PC-9 (cell line): ENCODE results near the gene COQ8A. TPM values are rescaled to one million over a fixed set of nuclear protein-coding genes. Genes with fewer than 3 reads are reported as not detected.

Source experiments
- BruUV-seq: library from RNA; stranded (reverse); fragments of 400-500 nt; replicated peaks from 2 replicates; lab custom pipeline; 2021; lab: Mats Ljungman, UMichigan
- CTCF ChIA-PET: fragments of 300-600 bp; sonication (Branson Sonifier 250); formaldehyde crosslinking; loops from one replicate; lab custom pipeline; 2022; ENCODE audit warnings: antibody characterized with exemption; lab: Charles Lee
- POLR2A ChIA-PET: fragments of 300-600 bp; sonication (Branson Sonifier 250); formaldehyde crosslinking; loops from one replicate; lab custom pipeline; 2022; ENCODE audit warnings: antibody characterized with exemption; ENCODE audit not compliant: unreplicated experiment; lab: Charles Lee
- DNase-seq, 2 experiments: peaks; one replicate each; pipeline versions ENCODE4 v3.0.0 to v3.0.0-alpha.2; 2015 to 2022; ENCODE audit warnings: mixed read lengths in 1 of 2
- H2AFZ ChIP-seq: fragments of 200-600 bp; sonication (generic); 2 replicates; pipeline ENCODE4 v1.8.1; 2017; ENCODE audit warnings: antibody characterized with exemption
- H3F3A ChIP-seq: fragments of 200-600 bp; sonication (generic); 2 replicates; pipeline ENCODE4 v1.8.1; 2017; ENCODE audit warnings: antibody characterized with exemption, mild to moderate bottlenecking, low read depth; ENCODE audit not compliant: insufficient read depth
- H3K27ac ChIP-seq: fragments of 200-600 bp; sonication (generic); 2 replicates; pipeline ENCODE4 v1.6.1; 2016; ENCODE audit warnings: mixed run types
- H3K27me3 ChIP-seq: fragments of 200-600 bp; sonication (generic); 2 replicates; pipeline ENCODE4 v1.6.1; 2016; ENCODE audit warnings: low read depth, mixed run types; ENCODE audit not compliant: insufficient read depth
- H3K36me3 ChIP-seq: fragments of 200-600 bp; sonication (generic); 2 replicates; pipeline ENCODE4 v1.6.1; 2016; ENCODE audit warnings: low read depth, mixed run types
- H3K4me1 ChIP-seq: fragments of 200-600 bp; sonication (generic); replicated peaks from 2 replicates; pipeline ENCODE4 v1.6.1; 2016; ENCODE audit warnings: mixed run types; ENCODE audit not compliant: insufficient read depth
- H3K4me2 ChIP-seq: fragments of 200-600 bp; sonication (generic); 2 replicates; pipeline ENCODE4 v1.6.1; 2017; ENCODE audit warnings: mixed run types
- H3K4me3 ChIP-seq: fragments of 200-600 bp; sonication (generic); 2 replicates; pipeline ENCODE4 v1.6.1; 2016; ENCODE audit warnings: mixed run types
- H3K79me2 ChIP-seq: fragments of 200-600 bp; sonication (generic); 2 replicates; pipeline ENCODE4 v1.6.1; 2017; ENCODE audit warnings: low read depth, mixed run types
- H3K9me2 ChIP-seq: fragments of 200-600 bp; sonication (generic); 2 replicates; pipeline ENCODE4 v1.8.1; 2017; ENCODE audit warnings: mild to moderate bottlenecking; ENCODE audit not compliant: insufficient read depth
- H3K9me3 ChIP-seq: fragments of 200-600 bp; sonication (generic); 2 replicates; pipeline ENCODE4 v1.8.1; 2016; ENCODE audit warnings: low read depth; ENCODE audit not compliant: insufficient read depth
- H4K20me1 ChIP-seq: fragments of 200-600 bp; sonication (generic); 2 replicates; pipeline ENCODE4 v1.8.1; 2017; ENCODE audit not compliant: insufficient read depth
- CTCF ChIP-seq: fragments of 200-600 bp; sonication (generic); conservative IDR thresholded peaks from 2 replicates; pipeline ENCODE4 v1.6.1; 2017; ENCODE audit warnings: mixed run types, antibody characterized with exemption, mild to moderate bottlenecking, moderate library complexity
- EZH2 ChIP-seq: fragments of 200-600 bp; sonication (generic); IDR thresholded peaks from 2 replicates; pipeline ENCODE4 v1.8.0; 2017; ENCODE audit warnings: antibody characterized with exemption, low read depth
- intact Hi-C: fragments of 100-400 bp; cut with micrococcal nuclease; formaldehyde crosslinking; loops from one replicate; pipeline ENCODE4 v1.10.0; 2022; ENCODE audit not compliant: unreplicated experiment
- total RNA-seq: library from RNA; stranded (reverse); gene quantifications from 2 replicates; pipeline ENCODE4 v1.2.3, GENCODE V29; 2021

The COQ8A gene
- total RNA-seq, 1 experiment from 2014 or later = 32.9 TPM

- no TSS peak for BruUV-seq
- Histone ChIP-seq H3K27ac (peak overlapping the region; percentile 87), H3K4me3 (peak overlapping the region; percentile 69; the same call in 1 of the 2 replicates), H3K79me2 (peaks cover 29% of the 10 kb centered on the region), H3K4me1 (peaks cover 19% of the 10 kb centered on the region), H3K4me2 (peak overlapping the region; percentile 89), H3K27me3 (no peaks in the 10 kb centered on the region), H4K20me1 (no peaks in the 10 kb centered on the region), H3K36me3 (no peaks in the 10 kb centered on the region), H3F3A (peaks cover 12% of the 10 kb centered on the region; the same call in 1 of the 2 replicates), H3K9me2 (no peaks in the 10 kb centered on the region), H3K9me3 (peaks cover 13% of the 10 kb centered on the region), H2AFZ (peak overlapping the region; percentile 95)
- ChIA-PET CTCF (interaction anchor here (0.6 kb wide), 2 partner anchors 62 to 186 kb away, joined by 3 to 4 read pairs; no protein-coding TSS in a partner anchor), POLR2A (interaction anchor here (0.6 kb wide), 3 partner anchors 80 to 1613 kb away, joined by 4 to 16 read pairs (median 5); no protein-coding TSS in a partner anchor)
- TF ChIP-seq EZH2 (no peak), CTCF (no peak)
- no peak for DNase-seq
- intact Hi-C loops = loop anchor here (2.0 to 5.0 kb wide), 2 partner anchors 61 to 419 kb away; no protein-coding TSS in a partner anchor
These were observed 2.0 kb upstream of the COQ8A start for GRCh38 chr1:226937940-226938725.

GRCh38 chr1:226938903-226939437, 1.1 kb upstream of the COQ8A start:
- H3K79me2 ChIP-seq = peaks cover 35% of the 10 kb centered on the region
- POLR2A ChIA-PET = interaction anchor here (0.6 to 0.7 kb wide), 6 partner anchors 81 to 1614 kb away, joined by 3 to 16 read pairs (median 4); partner anchors contain the start of gene ARF1
- peaks cover 12% of the 10 kb centered on the region; the same call in 1 of the 2 replicates for H3F3A ChIP-seq
- peak overlapping the region; percentile 95 for H2AFZ ChIP-seq
- no peaks in the 10 kb centered on the region for H4K20me1 ChIP-seq
- H3K36me3 ChIP-seq = no peaks in the 10 kb centered on the region
- peak overlapping the region; percentile 69 for H3K4me3 ChIP-seq
- H3K9me2 ChIP-seq = no peaks in the 10 kb centered on the region
- intact Hi-C loops = loop anchor here (2.0 to 5.0 kb wide), 2 partner anchors 62 to 418 kb away; no protein-coding TSS in a partner anchor
- peak overlapping the region; percentile 87 for H3K27ac ChIP-seq
- peak; percentile 21 to 69 for DNase-seq
- CTCF ChIA-PET = interaction anchor here (0.6 kb wide), 2 partner anchors 63 to 185 kb away, joined by 3 to 4 read pairs; no protein-coding TSS in a partner anchor
- H3K9me3 ChIP-seq = peaks cover 12% of the 10 kb centered on the region
- H3K4me2 ChIP-seq = peak overlapping the region; percentile 89
- TF ChIP-seq EZH2 (no peak), CTCF (no peak)
- no TSS peak for BruUV-seq
- peaks cover 19% of the 10 kb centered on the region for H3K4me1 ChIP-seq
- no peaks in the 10 kb centered on the region for H3K27me3 ChIP-seq

GRCh38 chr1:226939438-226940028, 561 bp upstream of the COQ8A start:
- ChIA-PET CTCF (no interaction called here), POLR2A (interaction anchor here (0.6 to 0.7 kb wide), 4 partner anchors 259 to 1146 kb away, joined by 3 to 5 read pairs (median 4); partner anchors contain the start of gene ARF1)

More at GRCh38 chr1:226939438-226940028, 561 bp upstream of the COQ8A start:
- Histone ChIP-seq H3K36me3 (no peaks in the 10 kb centered on the region), H3K9me3 (peaks cover 7% of the 10 kb centered on the region), H4K20me1 (no peaks in the 10 kb centered on the region), H3K4me1 (peaks cover 19% of the 10 kb centered on the region), H3F3A (peaks cover 11% of the 10 kb centered on the region; the same call in 1 of the 2 replicates), H3K27ac (peak overlapping the region; percentile 87), H3K4me2 (peak overlapping the region; percentile 89), H3K4me3 (peak overlapping the region; percentile 69), H2AFZ (peak overlapping the region; percentile 95), H3K79me2 (peaks cover 35% of the 10 kb centered on the region), H3K9me2 (no peaks in the 10 kb centered on the region), H3K27me3 (no peaks in the 10 kb centered on the region)
- BruUV-seq = TSS peak; percentile 94
- no peak for TF ChIP-seq CTCF
- no peak for TF ChIP-seq EZH2
- intact Hi-C loops = loop anchor here (2.0 to 5.0 kb wide), 2 partner anchors 62 to 417 kb away; no protein-coding TSS in a partner anchor
- DNase-seq = peak in 1 of 2 experiments; percentile 44
